Measurements from ENCODE around the gene HDAC7. TPM values are rescaled to one million over a fixed set of nuclear protein-coding genes. Genes with fewer than 3 reads are reported as not detected.

Gene HDAC7
- total and polyA plus RNA-seq, 2 of the 13 experiments (the other 11 are each of a cell fraction or from before 2014, with no cell fraction given): 4.6 to 10.8 TPM

GRCh38 chr12:47782372-47782770 is 37.3 kb downstream of the HDAC7 start:
- BruUV-seq (replicated peaks): no TSS peak
- H4K20me1 ChIP-seq (ENCODE audit: insufficient read depth, low read length): no peaks in the 10 kb centered on the region
- H3K79me2 ChIP-seq (ENCODE audit: insufficient read depth, low read length): no peaks in the 10 kb centered on the region
- no peak overlapping the region for H3K27ac ChIP-seq (ENCODE audit: extremely low read length, insufficient read depth, low read length)
- WGBS (ENCODE audit: low lambda C conversion rate): 99% methylated on average over 6 of the region's 8 CpGs
- no peak overlapping the region for H3K4me2 ChIP-seq (ENCODE audit: low read depth, low read length)
- intact Hi-C loops (cut with micrococcal nuclease; ENCODE audit: unreplicated experiment): no loop called here
- DNase-seq (ENCODE audit: low spot score): no peak
- H3K9me3 ChIP-seq (ENCODE audit: low read length): no peaks in the 10 kb centered on the region
- peaks cover 5 to 7% of the 10 kb centered on the region in 2 experiments; a peak in 3 of 5 replicates for H3K36me3 ChIP-seq (replicated peaks in 1 of 2; ENCODE audit: control insufficient read depth in 1 of 2, insufficient read depth in 2 of 2, low read length in 2 of 2)
- no peaks in the 10 kb centered on the region for H3K4me1 ChIP-seq (ENCODE audit: insufficient read depth, low read length)
- H3K27me3 ChIP-seq (ENCODE audit: control insufficient read depth in 1 of 2, insufficient read depth in 2 of 2, low read length in 2 of 2): no peaks in the 10 kb centered on the region
- ATAC-seq: no peak
- no peak overlapping the region for H3K9ac ChIP-seq (ENCODE audit: insufficient read depth, low read depth, low read length)
- FAIRE-seq: no peak
- no peak overlapping the region for H2AFZ ChIP-seq (ENCODE audit: low read length)
- CTCF ChIA-PET (ENCODE audit: low intra/inter-chr PET ratio, low total read pairs): no interaction called here
- POLR2A ChIA-PET: interaction anchor here (2.1 kb wide), 1 partner anchor 76 kb away, joined by 5 read pairs; the partner anchor contains the start of gene RPAP3
- in situ Hi-C loops (cut with HindIII; ENCODE audit: extremely low pct_ligation_motif_present, low pct_unique_long_range_greater_than_20kb): no loop called here
- H3K4me3 ChIP-seq (replicated peaks in 1 of 3; ENCODE audit: insufficient read depth in 1 of 3, low read depth in 2 of 3, low read length in 3 of 3): no peak overlapping the region
- TF ChIP-seq TBX3 (IDR thresholded peaks at IDR 0.05; ENCODE audit: borderline replicate concordance) (no peak), CHD2 (IDR thresholded peaks at IDR 0.05; ENCODE audit: low read depth, low read length) (no peak), TGIF2 (CRISPR knock-in tag; IDR thresholded peaks at IDR 0.05) (no peak), MAZ (IDR thresholded peaks at IDR 0.05; ENCODE audit: borderline replicate concordance, low read depth, low read length) (no peak), MAZ (CRISPR knock-in tag; IDR thresholded peaks at IDR 0.05; ENCODE audit: low read depth) (no peak), ZNF563 (CRISPR knock-in tag; IDR thresholded peaks at IDR 0.05) (no peak), ZNF605 (CRISPR knock-in tag; IDR thresholded peaks at IDR 0.05) (no peak), NR1H2 (CRISPR knock-in tag; IDR thresholded peaks at IDR 0.05; ENCODE audit: borderline replicate concordance, low read depth) (no peak), ZNF224 (CRISPR knock-in tag; IDR thresholded peaks at IDR 0.05) (no peak), AHDC1 (CRISPR knock-in tag; IDR thresholded peaks at IDR 0.05; ENCODE audit: borderline replicate concordance) (no peak), ZBTB3 (CRISPR knock-in tag; IDR thresholded peaks at IDR 0.05; ENCODE audit: borderline replicate concordance, low read depth) (no peak), EHMT2 (IDR thresholded peaks at IDR 0.05; ENCODE audit: borderline replicate concordance, low read depth, low read length) (no peak), ZNF644 (CRISPR knock-in tag; IDR thresholded peaks at IDR 0.05; ENCODE audit: low read depth) (no peak), CREB1 (IDR thresholded peaks at IDR 0.05) (no peak), CREB1 (CRISPR knock-in tag; IDR thresholded peaks at IDR 0.05) (no peak), ZNF260 (CRISPR knock-in tag; IDR thresholded peaks at IDR 0.05; ENCODE audit: borderline replicate concordance, low read depth) (no peak), RBFOX2 (IDR thresholded peaks at IDR 0.05; ENCODE audit: low read depth, low read length) (no peak)
- TF ChIP-seq, protein P1, sequence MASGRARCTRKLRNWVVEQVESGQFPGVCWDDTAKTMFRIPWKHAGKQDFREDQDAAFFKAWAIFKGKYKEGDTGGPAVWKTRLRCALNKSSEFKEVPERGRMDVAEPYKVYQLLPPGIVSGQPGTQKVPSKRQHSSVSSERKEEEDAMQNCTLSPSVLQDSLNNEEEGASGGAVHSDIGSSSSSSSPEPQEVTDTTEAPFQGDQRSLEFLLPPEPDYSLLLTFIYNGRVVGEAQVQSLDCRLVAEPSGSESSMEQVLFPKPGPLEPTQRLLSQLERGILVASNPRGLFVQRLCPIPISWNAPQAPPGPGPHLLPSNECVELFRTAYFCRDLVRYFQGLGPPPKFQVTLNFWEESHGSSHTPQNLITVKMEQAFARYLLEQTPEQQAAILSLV (CRISPR knock-in tag; IDR thresholded peaks at IDR 0.05; ENCODE audit: borderline replicate concordance): no peak
- TF ChIP-seq, protein P2, sequence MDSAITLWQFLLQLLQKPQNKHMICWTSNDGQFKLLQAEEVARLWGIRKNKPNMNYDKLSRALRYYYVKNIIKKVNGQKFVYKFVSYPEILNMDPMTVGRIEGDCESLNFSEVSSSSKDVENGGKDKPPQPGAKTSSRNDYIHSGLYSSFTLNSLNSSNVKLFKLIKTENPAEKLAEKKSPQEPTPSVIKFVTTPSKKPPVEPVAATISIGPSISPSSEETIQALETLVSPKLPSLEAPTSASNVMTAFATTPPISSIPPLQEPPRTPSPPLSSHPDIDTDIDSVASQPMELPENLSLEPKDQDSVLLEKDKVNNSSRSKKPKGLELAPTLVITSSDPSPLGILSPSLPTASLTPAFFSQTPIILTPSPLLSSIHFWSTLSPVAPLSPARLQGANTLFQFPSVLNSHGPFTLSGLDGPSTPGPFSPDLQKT (CRISPR knock-in tag; IDR thresholded peaks at IDR 0.05; ENCODE audit: borderline replicate concordance): no peak

Data from HepG2 (cell line).